ENCODE results near the gene TMEM184B.

DNA sequence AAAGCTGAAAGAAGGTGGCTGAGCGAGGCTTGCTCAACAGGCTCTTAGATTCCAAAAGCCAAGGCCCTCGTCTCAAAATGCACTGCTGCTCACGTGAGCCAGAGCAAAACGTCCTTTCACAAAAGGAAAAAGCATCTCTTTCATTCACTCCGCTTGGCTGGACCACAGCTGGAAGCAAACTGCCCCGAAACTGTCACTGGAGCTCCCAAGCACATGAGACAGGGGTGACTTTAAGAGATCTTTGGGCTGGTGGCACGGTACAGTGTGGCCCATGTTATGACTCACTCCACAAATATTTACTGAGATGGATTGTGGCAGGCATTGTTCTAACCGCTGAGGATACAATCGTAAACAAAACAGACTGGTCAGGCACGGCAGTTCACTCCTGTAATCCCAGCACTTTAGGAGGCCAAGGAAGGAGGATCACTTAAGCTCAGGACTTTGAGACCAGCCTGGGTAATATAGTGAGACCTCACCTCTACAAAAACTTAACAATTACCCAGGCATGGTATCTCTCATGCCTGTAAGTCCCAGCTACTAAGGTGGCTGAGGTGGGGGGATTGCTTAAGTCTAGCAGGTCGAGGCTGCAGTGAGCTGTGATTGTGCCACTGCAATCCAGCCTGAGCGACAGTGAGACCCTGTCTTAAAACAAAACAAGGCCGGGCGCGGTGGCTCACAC, 94.7 kb downstream of the TMEM184B start:
- TF ChIP-seq, protein P1, sequence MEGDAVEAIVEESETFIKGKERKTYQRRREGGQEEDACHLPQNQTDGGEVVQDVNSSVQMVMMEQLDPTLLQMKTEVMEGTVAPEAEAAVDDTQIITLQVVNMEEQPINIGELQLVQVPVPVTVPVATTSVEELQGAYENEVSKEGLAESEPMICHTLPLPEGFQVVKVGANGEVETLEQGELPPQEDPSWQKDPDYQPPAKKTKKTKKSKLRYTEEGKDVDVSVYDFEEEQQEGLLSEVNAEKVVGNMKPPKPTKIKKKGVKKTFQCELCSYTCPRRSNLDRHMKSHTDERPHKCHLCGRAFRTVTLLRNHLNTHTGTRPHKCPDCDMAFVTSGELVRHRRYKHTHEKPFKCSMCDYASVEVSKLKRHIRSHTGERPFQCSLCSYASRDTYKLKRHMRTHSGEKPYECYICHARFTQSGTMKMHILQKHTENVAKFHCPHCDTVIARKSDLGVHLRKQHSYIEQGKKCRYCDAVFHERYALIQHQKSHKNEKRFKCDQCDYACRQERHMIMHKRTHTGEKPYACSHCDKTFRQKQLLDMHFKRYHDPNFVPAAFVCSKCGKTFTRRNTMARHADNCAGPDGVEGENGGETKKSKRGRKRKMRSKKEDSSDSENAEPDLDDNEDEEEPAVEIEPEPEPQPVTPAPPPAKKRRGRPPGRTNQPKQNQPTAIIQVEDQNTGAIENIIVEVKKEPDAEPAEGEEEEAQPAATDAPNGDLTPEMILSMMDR (IDR thresholded peaks at IDR 0.05) = no peak
- TF ChIP-seq POLR2A (IDR thresholded peaks at IDR 0.05) = no peak
